ENCODE results near the gene BICDL2.

BICDL2 gene

GRCh38 chr16:3017794-3018506, 18.8 kb downstream of the BICDL2 start, which contains the start of gene CLDN6:
CLDN6 (minus strand) TSS chr16:3018183; CDS start chr16:3016021, 2,162 bp downstream.
- peak within 1 kb of the TSS; percentile 87 for H3K9ac ChIP-seq (ENCODE audit: low read length)
- H2BK12ac ChIP-seq (ENCODE audit: low read length): peak within 1 kb of the TSS; percentile 42
- H4K12ac ChIP-seq (ENCODE audit: low read depth, low read length): peak within 1 kb of the TSS; percentile 89
- H4K8ac ChIP-seq (ENCODE audit: low read depth, low read length): peak within 1 kb of the TSS; percentile 90
- H3K14ac ChIP-seq (ENCODE audit: low read length): peak within 1 kb of the TSS; percentile 97
- peaks cover 36% of the 10 kb centered on the region for H3K79me2 ChIP-seq (ENCODE audit: control insufficient read depth, insufficient read depth, low read length, poor library complexity)
- H3K27ac ChIP-seq (ENCODE audit: low read depth, low read length): peak within 1 kb of the TSS; percentile 87
- H3K4me3 ChIP-seq (ENCODE audit: low read depth, low read length): peak within 1 kb of the TSS; percentile 98
- H4K91ac ChIP-seq (ENCODE audit: low read depth, low read length): peak within 1 kb of the TSS; percentile 97
- peak within 1 kb of the TSS; percentile 99 for H2BK5ac ChIP-seq (ENCODE audit: low read depth, low read length, poor library complexity)
- no peak within 1 kb of the TSS for H3K23ac ChIP-seq (ENCODE audit: low read length)
- peaks cover 28 to 40% of the 10 kb centered on the region in 2 experiments for H3K4me1 ChIP-seq (ENCODE audit: control insufficient read depth in 1 of 2, insufficient read depth in 2 of 2, low read length in 2 of 2)
- peak within 1 kb of the TSS; percentile 98 for H2AK5ac ChIP-seq (ENCODE audit: low read length)
- DNase-seq: peak in 1 of 2 donors; percentile 20
- peaks cover 38% of the 10 kb centered on the region for H3K79me1 ChIP-seq (ENCODE audit: low read length)
- H3K27me3 ChIP-seq (ENCODE audit: insufficient read depth, low read length): no peaks in the 10 kb centered on the region
- peak within 1 kb of the TSS; percentile 98 for H2BK120ac ChIP-seq (ENCODE audit: insufficient read depth, low read length, poor library complexity)
- no CpG with 5 or more reads among the region's 52 CpGs for WGBS (ENCODE audit: extremely low coverage, insufficient coverage, insufficient read length)
- peak within 1 kb of the TSS; percentile 98 for H3K4ac ChIP-seq (ENCODE audit: low read depth, low read length)
- H3K4me2 ChIP-seq (ENCODE audit: low read length): peak within 1 kb of the TSS; percentile 66
- peak within 1 kb of the TSS; percentile 61 for H2AFZ ChIP-seq (ENCODE audit: insufficient read depth, low read length, poor library complexity)
- peak within 1 kb of the TSS; percentile 99 for H3K18ac ChIP-seq (ENCODE audit: low read length)
- H3K36me3 ChIP-seq (ENCODE audit: control insufficient read depth in 1 of 2, insufficient read depth in 2 of 2, low read length in 2 of 2): peaks cover 31 to 36% of the 10 kb centered on the region in 2 experiments
- H3K9me3 ChIP-seq (ENCODE audit: insufficient read depth, low read depth, low read length): peaks cover 3% of the 10 kb centered on the region

GRCh38 chr16:3017344-3017743, 19.4 kb downstream of the BICDL2 start:
- Histone ChIP-seq H3K4me3 (ENCODE audit: low read depth, low read length) (peak overlapping the region; percentile 98), H3K14ac (ENCODE audit: low read length) (peak overlapping the region; percentile 85), H4K8ac (ENCODE audit: low read depth, low read length) (peak overlapping the region; percentile 57), H2AFZ (ENCODE audit: insufficient read depth, low read length, poor library complexity) (no peak overlapping the region), H3K27ac (ENCODE audit: low read depth, low read length) (peak overlapping the region; percentile 87), H2BK120ac (ENCODE audit: insufficient read depth, low read length, poor library complexity) (peak overlapping the region; percentile 86), H3K36me3 (ENCODE audit: control insufficient read depth in 1 of 2, insufficient read depth in 2 of 2, low read length in 2 of 2) (peaks cover 26 to 30% of the 10 kb centered on the region in 2 experiments), H3K23ac (ENCODE audit: low read length) (no peak overlapping the region), H3K79me2 (ENCODE audit: control insufficient read depth, insufficient read depth, low read length, poor library complexity) (peaks cover 31% of the 10 kb centered on the region), H3K4me2 (ENCODE audit: low read length) (peak overlapping the region; percentile 66), H3K9ac (ENCODE audit: low read length) (peak overlapping the region; percentile 73), H3K4ac (ENCODE audit: low read depth, low read length) (peak overlapping the region; percentile 93), H2BK5ac (ENCODE audit: low read depth, low read length, poor library complexity) (peak overlapping the region; percentile 63), H2BK12ac (ENCODE audit: low read length) (peak overlapping the region; percentile 42), H3K18ac (ENCODE audit: low read length) (peak overlapping the region; percentile 92), H3K4me1 (ENCODE audit: control insufficient read depth in 1 of 2, insufficient read depth in 2 of 2, low read length in 2 of 2) (peaks cover 28 to 41% of the 10 kb centered on the region in 2 experiments), H3K27me3 (ENCODE audit: insufficient read depth, low read length) (no peaks in the 10 kb centered on the region), H3K79me1 (ENCODE audit: low read length) (peaks cover 34% of the 10 kb centered on the region), H4K12ac (ENCODE audit: low read depth, low read length) (peak overlapping the region; percentile 13), H2AK5ac (ENCODE audit: low read length) (peak overlapping the region; percentile 73), H4K91ac (ENCODE audit: low read depth, low read length) (peak overlapping the region; percentile 97), H3K9me3 (ENCODE audit: insufficient read depth, low read depth, low read length) (peaks cover 3% of the 10 kb centered on the region)
- WGBS (ENCODE audit: extremely low coverage, insufficient coverage, insufficient read length): no CpG with 5 or more reads among the region's 20 CpGs
- no peak for DNase-seq

DNA sequence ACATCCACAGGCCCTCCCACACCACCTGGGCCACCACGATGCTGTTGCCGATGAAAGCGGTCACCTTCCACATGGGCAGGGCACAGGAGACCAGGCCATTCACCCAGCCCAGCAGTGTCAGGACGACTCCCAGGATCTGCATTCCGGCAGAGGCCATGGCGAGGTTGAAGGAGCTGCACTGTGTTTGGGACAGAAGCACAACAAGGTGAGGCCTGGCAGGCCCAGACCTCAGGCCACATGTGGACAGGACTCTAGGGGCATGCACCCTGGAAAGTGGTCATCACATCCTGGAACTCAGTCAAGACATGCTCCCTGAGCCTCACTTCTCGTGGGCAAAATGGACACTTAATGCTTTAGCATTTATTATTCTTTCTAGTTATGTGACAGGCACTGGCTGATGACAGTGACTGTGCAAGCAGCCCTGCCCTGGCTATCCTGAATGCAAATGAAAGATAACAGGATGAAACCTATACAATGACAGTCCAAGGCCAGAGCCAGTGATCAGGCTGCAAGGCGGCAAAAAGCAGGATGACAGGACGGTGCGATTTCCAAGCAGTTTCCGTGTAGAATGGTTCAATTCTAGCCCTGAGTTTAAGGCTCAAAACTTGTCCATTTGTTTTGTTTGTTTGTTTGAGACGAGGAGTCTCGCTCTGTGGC, 20.8 kb downstream of the BICDL2 start:
- WGBS (ENCODE audit: extremely low coverage, insufficient coverage, insufficient read length): no CpG with 5 or more reads among the region's 13 CpGs
- no peak overlapping the region for H4K12ac ChIP-seq (ENCODE audit: low read depth, low read length)
- H3K9me3 ChIP-seq (ENCODE audit: insufficient read depth, low read depth, low read length): peaks cover 3% of the 10 kb centered on the region
- H3K14ac ChIP-seq (ENCODE audit: low read length): no peak overlapping the region
- H3K27me3 ChIP-seq (ENCODE audit: insufficient read depth, low read length): no peaks in the 10 kb centered on the region
- H3K27ac ChIP-seq (ENCODE audit: low read depth, low read length): no peak overlapping the region
- H3K79me1 ChIP-seq (ENCODE audit: low read length): peaks cover 30% of the 10 kb centered on the region
- no peak overlapping the region for H4K91ac ChIP-seq (ENCODE audit: low read depth, low read length)
- peak overlapping the region; percentile 27 for H3K4me2 ChIP-seq (ENCODE audit: low read length)
- no peak overlapping the region for H4K8ac ChIP-seq (ENCODE audit: low read depth, low read length)
- H3K23ac ChIP-seq (ENCODE audit: low read length): no peak overlapping the region
- H3K18ac ChIP-seq (ENCODE audit: low read length): no peak overlapping the region
- H3K4ac ChIP-seq (ENCODE audit: low read depth, low read length): peak overlapping the region; percentile 0
- no peak overlapping the region for H2AFZ ChIP-seq (ENCODE audit: insufficient read depth, low read length, poor library complexity)
- H3K36me3 ChIP-seq (ENCODE audit: control insufficient read depth in 1 of 2, insufficient read depth in 2 of 2, low read length in 2 of 2): peaks cover 18 to 23% of the 10 kb centered on the region in 2 experiments
- no peak overlapping the region for H3K9ac ChIP-seq (ENCODE audit: low read length)
- H2BK120ac ChIP-seq (ENCODE audit: insufficient read depth, low read length, poor library complexity): no peak overlapping the region
- no peak overlapping the region for H3K4me3 ChIP-seq (ENCODE audit: low read depth, low read length)
- H2AK5ac ChIP-seq (ENCODE audit: low read length): no peak overlapping the region
- H3K4me1 ChIP-seq (ENCODE audit: control insufficient read depth in 1 of 2, insufficient read depth in 2 of 2, low read length in 2 of 2): peaks cover 32 to 50% of the 10 kb centered on the region in 2 experiments
- H2BK12ac ChIP-seq (ENCODE audit: low read length): no peak overlapping the region
- no peak for DNase-seq
- H2BK5ac ChIP-seq (ENCODE audit: low read depth, low read length, poor library complexity): no peak overlapping the region
- H3K79me2 ChIP-seq (ENCODE audit: control insufficient read depth, insufficient read depth, low read length, poor library complexity): peaks cover 25% of the 10 kb centered on the region

DNA sequence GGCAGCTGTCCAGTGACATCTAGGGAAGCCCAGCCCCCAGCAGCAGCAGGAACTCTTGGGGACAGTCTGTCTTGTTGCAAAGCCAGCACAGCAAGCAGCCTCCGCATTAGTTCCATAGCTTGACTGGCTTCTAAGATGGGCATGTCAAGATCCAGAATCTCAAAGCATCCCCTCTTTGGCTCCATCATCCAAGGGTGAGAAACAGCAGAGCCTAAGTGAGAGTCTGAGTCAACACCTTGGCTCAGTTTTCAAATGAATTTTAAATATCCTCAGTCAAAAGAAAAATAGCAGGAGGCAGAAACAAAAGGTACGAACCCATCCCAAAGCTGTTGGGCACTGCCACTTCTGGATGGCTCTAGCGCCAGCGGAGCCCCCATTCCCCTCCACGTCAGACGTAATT, 21.8 kb downstream of the BICDL2 start:
- no peak overlapping the region for H2AK5ac ChIP-seq (ENCODE audit: low read length)

More for the DNA sequence above, 21.8 kb downstream of the BICDL2 start:
- Histone ChIP-seq H3K9me3 (ENCODE audit: insufficient read depth, low read depth, low read length) (peaks cover 3% of the 10 kb centered on the region), H3K14ac (ENCODE audit: low read length) (no peak overlapping the region), H3K23ac (ENCODE audit: low read length) (no peak overlapping the region), H4K12ac (ENCODE audit: low read depth, low read length) (no peak overlapping the region), H2AFZ (ENCODE audit: insufficient read depth, low read length, poor library complexity) (no peak overlapping the region), H2BK5ac (ENCODE audit: low read depth, low read length, poor library complexity) (no peak overlapping the region), H2BK12ac (ENCODE audit: low read length) (no peak overlapping the region), H4K91ac (ENCODE audit: low read depth, low read length) (no peak overlapping the region), H4K8ac (ENCODE audit: low read depth, low read length) (no peak overlapping the region), H3K4me1 (ENCODE audit: control insufficient read depth in 1 of 2, insufficient read depth in 2 of 2, low read length in 2 of 2) (peaks cover 36 to 58% of the 10 kb centered on the region in 2 experiments), H3K9ac (ENCODE audit: low read length) (no peak overlapping the region), H3K79me1 (ENCODE audit: low read length) (peaks cover 32% of the 10 kb centered on the region), H3K18ac (ENCODE audit: low read length) (no peak overlapping the region), H3K4me3 (ENCODE audit: low read depth, low read length) (no peak overlapping the region), H3K27ac (ENCODE audit: low read depth, low read length) (no peak overlapping the region), H3K4ac (ENCODE audit: low read depth, low read length) (peak overlapping the region; percentile 9), H3K79me2 (ENCODE audit: control insufficient read depth, insufficient read depth, low read length, poor library complexity) (peaks cover 22% of the 10 kb centered on the region), H2BK120ac (ENCODE audit: insufficient read depth, low read length, poor library complexity) (no peak overlapping the region), H3K36me3 (ENCODE audit: control insufficient read depth in 1 of 2, insufficient read depth in 2 of 2, low read length in 2 of 2) (peaks cover 18 to 23% of the 10 kb centered on the region in 2 experiments), H3K27me3 (ENCODE audit: insufficient read depth, low read length) (no peaks in the 10 kb centered on the region), H3K4me2 (ENCODE audit: low read length) (no peak overlapping the region)
- DNase-seq: no peak
- no CpG with 5 or more reads among the region's 6 CpGs for WGBS (ENCODE audit: extremely low coverage, insufficient coverage, insufficient read length)

Data from trophoblast cell (in vitro differentiated cells and primary cell).